GM06990 (cell line): ENCODE results near the gene SELPLG.

Source experiments
- DNase-seq: peaks from one replicate; pipeline ENCODE4 v3.0.0-alpha.2; 2011; ENCODE audit not compliant: insufficient read length; ENCODE audit errors: extremely low read depth
- H3K27me3 ChIP-seq: replicated peaks from 2 replicates; pipeline ENCODE4 v1.6.0; 2011; ENCODE audit warnings: low read length; ENCODE audit not compliant: control insufficient read depth, insufficient read depth
- H3K36me3 ChIP-seq: 2 replicates; pipeline ENCODE4 v1.5.1; 2011; ENCODE audit warnings: low read length; ENCODE audit not compliant: control insufficient read depth, insufficient read depth
- H3K4me3 ChIP-seq: replicated peaks from 2 replicates; pipeline ENCODE4 v1.5.1; 2011; ENCODE audit warnings: low read depth, mild to moderate bottlenecking, control low read depth, low read length
- TF ChIP-seq, protein P1 (sequence below): IDR thresholded peaks from 2 replicates; pipeline ENCODE4 v1.5.1; 2011; ENCODE audit warnings: low read length, control low read depth, mild to moderate bottlenecking, inconsistent platforms; ENCODE audit not compliant: insufficient read depth, poor library complexity, severe bottlenecking

SELPLG gene

DNA sequence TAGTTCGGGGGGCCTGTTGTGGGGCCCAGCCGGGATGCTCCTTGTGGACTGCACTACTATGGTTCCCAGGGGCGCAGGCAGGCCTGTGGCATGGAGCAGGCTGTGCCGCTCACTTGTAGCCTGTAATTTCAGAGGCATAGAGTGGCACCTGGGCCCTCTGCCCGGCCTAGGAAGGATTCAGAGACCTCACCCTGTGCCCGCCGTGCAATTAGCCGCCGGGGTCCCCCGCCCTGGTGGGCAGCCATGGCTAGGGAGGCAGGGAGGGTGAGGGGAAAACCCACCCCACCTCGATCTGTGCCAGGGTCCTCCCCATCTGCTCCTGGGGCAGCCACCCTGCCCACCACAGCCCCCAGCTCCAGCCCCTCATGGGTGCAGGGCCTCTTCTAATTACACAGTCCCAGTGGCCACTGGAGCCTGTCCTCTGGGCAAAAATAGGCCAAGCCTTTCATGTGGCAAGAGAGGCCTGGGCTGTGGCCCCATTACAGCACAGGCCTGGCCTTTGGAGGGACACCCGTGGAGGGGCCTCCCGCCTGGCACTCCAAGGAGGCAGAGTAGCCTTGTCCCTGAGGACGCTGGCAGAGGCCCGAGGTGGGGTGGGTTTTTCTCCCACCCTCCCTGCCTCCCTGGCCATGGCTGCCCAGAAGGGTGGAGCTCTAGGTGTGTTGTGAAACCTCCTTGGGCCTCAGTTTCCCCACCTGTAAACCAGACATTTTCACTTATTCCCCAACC, 30.6 kb downstream of the SELPLG start:
- H3K36me3 ChIP-seq = no peaks in the 10 kb centered on the region
- no peak overlapping the region for H3K4me3 ChIP-seq
- TF ChIP-seq, protein P1, sequence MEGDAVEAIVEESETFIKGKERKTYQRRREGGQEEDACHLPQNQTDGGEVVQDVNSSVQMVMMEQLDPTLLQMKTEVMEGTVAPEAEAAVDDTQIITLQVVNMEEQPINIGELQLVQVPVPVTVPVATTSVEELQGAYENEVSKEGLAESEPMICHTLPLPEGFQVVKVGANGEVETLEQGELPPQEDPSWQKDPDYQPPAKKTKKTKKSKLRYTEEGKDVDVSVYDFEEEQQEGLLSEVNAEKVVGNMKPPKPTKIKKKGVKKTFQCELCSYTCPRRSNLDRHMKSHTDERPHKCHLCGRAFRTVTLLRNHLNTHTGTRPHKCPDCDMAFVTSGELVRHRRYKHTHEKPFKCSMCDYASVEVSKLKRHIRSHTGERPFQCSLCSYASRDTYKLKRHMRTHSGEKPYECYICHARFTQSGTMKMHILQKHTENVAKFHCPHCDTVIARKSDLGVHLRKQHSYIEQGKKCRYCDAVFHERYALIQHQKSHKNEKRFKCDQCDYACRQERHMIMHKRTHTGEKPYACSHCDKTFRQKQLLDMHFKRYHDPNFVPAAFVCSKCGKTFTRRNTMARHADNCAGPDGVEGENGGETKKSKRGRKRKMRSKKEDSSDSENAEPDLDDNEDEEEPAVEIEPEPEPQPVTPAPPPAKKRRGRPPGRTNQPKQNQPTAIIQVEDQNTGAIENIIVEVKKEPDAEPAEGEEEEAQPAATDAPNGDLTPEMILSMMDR = no peak
- DNase-seq = no peak
- H3K27me3 ChIP-seq = no peaks in the 10 kb centered on the region

DNA sequence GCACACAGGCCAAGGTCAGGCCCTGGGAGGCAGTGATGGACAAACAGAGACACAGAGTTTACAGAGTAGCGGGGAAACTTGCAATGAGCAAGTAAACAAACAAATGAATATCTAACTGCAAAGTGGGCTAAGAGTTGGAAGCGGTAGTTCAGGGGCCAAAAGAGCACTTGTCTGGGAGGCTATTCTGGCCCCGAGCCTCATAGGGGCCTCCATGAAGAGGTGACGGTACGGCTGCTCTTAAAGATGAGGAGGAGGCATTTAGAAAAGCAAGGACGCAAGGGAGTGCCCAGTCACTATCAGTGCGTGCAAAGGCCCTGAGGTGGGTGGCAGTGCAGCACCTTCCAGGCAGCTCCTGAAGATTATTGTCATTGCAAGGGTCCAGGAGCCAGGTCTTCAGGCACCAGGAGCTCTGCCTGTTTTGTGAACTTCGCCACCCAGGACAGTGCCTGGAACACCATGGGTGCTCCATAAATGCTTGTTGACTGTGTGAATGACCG, 31.4 kb downstream of the SELPLG start:
- H3K27me3 ChIP-seq = no peaks in the 10 kb centered on the region
- no peak overlapping the region for H3K4me3 ChIP-seq
- DNase-seq = no peak
- H3K36me3 ChIP-seq = no peaks in the 10 kb centered on the region
- TF ChIP-seq, protein P1 = no peak

DNA sequence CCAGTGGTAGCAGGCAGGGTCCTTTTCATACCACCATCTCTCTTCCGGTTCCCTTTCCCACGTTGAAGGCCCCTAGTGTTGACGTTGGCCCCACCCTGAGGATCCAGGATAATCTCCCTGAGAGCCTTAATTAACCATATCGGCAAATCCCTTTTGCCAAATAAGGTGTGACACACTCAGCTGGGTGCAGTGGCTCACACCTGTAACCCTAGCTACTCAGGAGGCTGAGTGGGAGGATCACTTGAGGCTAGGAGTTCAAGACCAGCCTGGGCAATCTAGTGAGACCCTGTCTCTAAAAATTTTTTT, 33.0 kb downstream of the SELPLG start:
- no peaks in the 10 kb centered on the region for H3K36me3 ChIP-seq
- no peak for DNase-seq
- no peaks in the 10 kb centered on the region for H3K27me3 ChIP-seq
- TF ChIP-seq, protein P1 = no peak
- H3K4me3 ChIP-seq = no peak overlapping the region

GRCh38 chr12:108599948-108600701, 33.6 kb downstream of the SELPLG start:
- H3K27me3 ChIP-seq = no peaks in the 10 kb centered on the region
- DNase-seq = no peak
- no peaks in the 10 kb centered on the region for H3K36me3 ChIP-seq
- H3K4me3 ChIP-seq = no peak overlapping the region
- TF ChIP-seq, protein P1 = no peak

GRCh38 chr12:108599541-108599940, 34.2 kb downstream of the SELPLG start:
- Histone ChIP-seq H3K27me3 (no peaks in the 10 kb centered on the region), H3K4me3 (no peak overlapping the region), H3K36me3 (no peaks in the 10 kb centered on the region)
- DNase-seq = no peak
- TF ChIP-seq, protein P1 = no peak
